Stimulated activated CD4-positive, alpha-beta T cell treated with anti-CD3 and anti-CD28 coated beads, Interleukin-12 subunit alpha, Interleukin-12 subunit beta, amount 100 ng/mL, for 4 hours (primary cell): ENCODE data around the gene ICA1.
"Not testable (repeated sequence)": the region's sequence is repeated elsewhere in the genome, so short reads cannot be mapped to it uniquely, and the experiment has no call there.

ENCODE experiments used
- DNase-seq: peaks from one replicate; pipeline ENCODE4 v3.0.0-alpha.2; 2020

ICA1 gene

DNA sequence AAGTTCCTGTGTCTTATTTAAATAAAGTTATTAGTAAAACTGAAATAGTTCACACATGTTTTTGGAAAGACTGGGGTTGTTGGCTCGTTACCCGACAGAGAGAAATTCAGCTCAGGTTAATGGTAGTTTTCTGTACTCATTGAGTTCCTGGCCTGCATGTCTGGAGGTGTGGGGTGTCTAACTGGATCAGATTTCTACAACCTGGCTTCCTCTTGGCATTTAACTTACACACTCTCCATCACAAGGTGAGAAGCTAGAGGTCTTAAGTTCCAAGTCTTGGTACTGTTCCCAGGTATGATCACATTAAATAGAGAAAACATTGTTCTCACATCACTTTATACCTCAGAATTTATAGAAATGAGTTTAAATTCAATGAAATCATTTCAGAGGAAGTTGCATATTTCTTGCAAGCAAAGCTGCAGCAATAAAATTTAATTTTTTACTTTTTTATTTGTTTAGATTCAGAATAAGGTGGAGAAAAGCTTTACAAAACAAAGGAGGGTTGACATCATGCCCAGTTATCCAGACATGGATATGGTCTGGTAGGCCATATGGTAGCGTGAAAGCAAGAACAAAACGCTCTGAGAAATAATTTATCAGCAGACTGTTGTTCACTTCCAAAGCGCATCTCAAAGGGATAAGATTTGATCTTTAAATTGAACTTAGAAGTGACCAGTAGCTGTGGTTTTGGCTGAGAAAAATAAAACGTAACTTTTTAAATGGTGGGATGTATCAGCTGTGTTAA is 172.8 kb downstream of the ICA1 start:
- no peak for DNase-seq

DNA sequence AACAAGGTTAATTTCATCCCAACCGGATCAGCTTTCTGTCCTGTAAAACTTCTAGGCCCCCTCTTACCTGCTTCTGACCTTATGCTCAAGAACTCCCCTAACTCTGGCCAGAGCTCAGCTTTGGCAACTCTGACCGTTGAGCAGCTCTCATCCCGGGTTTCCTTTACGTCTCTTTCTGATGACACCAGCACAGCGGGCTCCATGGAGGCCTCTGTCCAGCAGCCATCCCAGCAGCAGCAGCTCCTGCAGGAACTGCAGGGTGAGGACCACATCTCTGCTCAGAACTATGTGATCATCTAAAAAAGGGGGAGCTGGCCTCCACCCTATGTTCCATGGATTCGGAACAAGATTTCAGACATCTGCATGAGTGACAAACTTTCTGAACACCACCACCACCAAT is 175.7 kb downstream of the ICA1 start:
- DNase-seq: no peak

DNA sequence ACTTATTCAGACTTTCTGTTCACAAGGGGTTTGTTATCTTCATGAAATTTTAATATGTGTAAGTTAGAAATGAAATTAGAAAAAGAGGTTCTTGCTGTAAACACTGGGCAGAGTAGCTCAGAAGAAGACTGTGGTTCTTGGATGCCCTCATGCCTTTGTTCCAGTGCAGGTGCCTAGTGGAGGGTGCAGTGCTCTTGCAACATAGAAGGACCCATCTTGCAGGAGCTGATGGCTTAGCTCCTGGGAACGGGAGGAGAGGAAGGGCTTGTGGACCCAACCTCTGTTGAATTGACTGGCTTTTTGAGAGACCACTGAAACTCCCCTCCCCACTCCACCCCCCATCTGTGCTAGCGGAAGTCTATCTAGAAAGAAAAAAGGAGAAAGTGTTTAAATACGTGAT is 176.5 kb downstream of the ICA1 start:
- no peak for DNase-seq

- DNase-seq: no peak
These were observed 177.1 kb downstream of the ICA1 start for GRCh38 chr7:8084836-8085235.

DNA sequence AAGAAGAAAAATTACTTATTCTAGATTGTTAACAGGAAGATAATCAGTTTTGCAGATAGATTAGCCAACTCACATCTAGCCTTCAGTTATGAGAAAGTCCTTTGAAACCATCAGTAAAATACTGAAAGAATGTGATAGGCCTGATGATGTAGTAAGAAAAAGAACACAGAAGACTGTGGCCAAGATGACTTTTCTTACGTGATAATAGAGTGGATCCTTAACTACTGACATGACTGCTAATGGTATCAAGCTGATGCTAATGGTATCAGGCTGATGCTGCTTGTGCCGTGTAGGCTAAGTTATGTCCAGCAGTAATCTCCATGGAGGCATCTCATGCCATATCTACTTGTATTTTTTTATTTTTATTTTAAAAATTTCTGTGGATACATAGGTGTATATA is 179.2 kb downstream of the ICA1 start:
- DNase-seq: no peak

DNA sequence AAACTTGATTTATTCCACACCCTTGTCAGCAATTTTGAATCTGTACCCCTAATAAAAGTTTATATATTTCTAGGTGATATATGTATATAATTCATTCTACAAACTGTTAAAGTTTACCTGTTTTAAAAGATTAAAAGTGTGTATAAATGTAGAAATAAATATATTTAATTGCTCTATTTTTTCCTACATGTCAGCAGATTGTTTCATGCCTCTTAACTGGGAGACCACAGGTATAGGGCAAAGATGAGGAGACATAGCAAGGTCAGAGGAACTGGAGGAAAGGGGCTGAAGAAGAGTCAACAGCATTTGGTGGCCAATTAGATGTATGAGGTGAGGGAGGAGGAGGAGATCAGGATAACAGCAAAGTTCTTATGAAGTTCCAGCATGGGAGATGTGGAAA is 183.5 kb downstream of the ICA1 start:
- no peak for DNase-seq

DNA sequence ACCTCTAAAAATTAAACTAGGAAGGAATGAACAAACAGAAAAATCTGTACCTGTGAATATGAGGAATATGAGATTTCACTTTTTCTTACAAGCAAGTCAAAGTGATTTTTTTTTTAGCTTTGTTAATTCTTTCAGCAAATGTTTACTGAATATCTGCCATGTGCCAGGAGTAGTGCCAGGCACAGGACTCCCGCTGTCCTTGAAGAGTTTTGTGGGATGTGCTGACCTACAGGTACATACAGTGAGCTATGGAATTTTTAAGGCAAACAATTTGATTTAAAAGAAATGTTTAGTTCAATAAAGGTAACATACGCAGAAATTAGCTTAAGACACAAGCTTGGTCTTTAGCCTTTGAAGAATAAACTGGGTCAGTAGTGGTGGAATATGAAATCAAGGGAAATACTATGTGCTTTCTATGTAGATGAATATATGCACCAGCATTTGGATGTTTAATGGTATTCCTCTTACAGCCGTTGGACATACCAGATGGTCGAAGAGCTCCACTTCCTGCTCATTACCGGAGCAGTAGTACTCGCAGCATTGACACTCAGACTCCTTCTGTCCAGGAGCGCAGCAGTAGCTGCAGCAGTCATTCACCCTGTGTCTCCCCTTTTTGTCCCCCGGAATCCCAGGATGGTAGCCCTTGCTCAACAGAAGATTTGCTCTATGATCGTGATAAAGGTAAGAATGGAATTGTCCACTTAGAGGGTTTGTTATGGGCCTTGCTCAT is 191.4 kb downstream of the ICA1 start:
- no peak for DNase-seq

GRCh38 chr7:8068892-8069686 is 192.9 kb downstream of the ICA1 start:
- no peak for DNase-seq

- DNase-seq: no peak
These were observed 196.6 kb downstream of the ICA1 start for GRCh38 chr7:8065356-8065813.

GRCh38 chr7:8064828-8065227 is 197.1 kb downstream of the ICA1 start:
- DNase-seq: no peak

GRCh38 chr7:8063706-8064297 is 198.2 kb downstream of the ICA1 start:
- DNase-seq: no peak

GRCh38 chr7:8063300-8063699 is 198.7 kb downstream of the ICA1 start:
- DNase-seq: not testable (repeated sequence)
